ENCODE results near the gene WSB1.

Gene WSB1

GRCh38 chr17:27362503-27362902 lies 68.6 kb downstream of the WSB1 start:
- no peak for DNase-seq (ENCODE audit: low read depth)
- H3K4me3 ChIP-seq (ENCODE audit: control insufficient read depth, low read depth, low read length): no peak overlapping the region
- TF ChIP-seq, protein P1, sequence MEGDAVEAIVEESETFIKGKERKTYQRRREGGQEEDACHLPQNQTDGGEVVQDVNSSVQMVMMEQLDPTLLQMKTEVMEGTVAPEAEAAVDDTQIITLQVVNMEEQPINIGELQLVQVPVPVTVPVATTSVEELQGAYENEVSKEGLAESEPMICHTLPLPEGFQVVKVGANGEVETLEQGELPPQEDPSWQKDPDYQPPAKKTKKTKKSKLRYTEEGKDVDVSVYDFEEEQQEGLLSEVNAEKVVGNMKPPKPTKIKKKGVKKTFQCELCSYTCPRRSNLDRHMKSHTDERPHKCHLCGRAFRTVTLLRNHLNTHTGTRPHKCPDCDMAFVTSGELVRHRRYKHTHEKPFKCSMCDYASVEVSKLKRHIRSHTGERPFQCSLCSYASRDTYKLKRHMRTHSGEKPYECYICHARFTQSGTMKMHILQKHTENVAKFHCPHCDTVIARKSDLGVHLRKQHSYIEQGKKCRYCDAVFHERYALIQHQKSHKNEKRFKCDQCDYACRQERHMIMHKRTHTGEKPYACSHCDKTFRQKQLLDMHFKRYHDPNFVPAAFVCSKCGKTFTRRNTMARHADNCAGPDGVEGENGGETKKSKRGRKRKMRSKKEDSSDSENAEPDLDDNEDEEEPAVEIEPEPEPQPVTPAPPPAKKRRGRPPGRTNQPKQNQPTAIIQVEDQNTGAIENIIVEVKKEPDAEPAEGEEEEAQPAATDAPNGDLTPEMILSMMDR (conservative IDR thresholded peaks at IDR 0.05; ENCODE audit: control insufficient read depth, insufficient read depth, low read depth, low read length): no peak

DNA sequence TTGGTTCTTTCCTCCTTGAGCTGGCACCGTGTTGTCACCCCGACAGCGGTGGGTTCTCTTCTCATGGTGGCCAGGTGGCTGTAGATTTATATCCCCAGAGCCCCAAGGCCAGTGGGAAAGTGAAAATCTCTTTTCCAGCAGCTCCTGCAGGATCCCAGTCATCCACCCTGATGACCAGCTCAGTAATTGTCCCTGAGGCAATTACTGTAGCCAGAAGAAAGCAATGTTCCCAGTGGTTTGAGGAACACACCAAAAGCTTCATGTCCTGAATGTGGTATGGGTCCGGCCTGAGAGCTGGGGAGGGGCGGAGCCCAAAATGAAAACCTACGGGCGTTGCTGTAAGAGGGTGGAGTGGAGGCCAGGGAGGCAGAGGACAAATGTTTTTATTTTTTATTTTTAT lies 69.0 kb downstream of the WSB1 start:
- DNase-seq (ENCODE audit: low read depth): no peak
- no peak overlapping the region for H3K4me3 ChIP-seq (ENCODE audit: control insufficient read depth, low read depth, low read length)
- TF ChIP-seq, protein P1 (conservative IDR thresholded peaks at IDR 0.05; ENCODE audit: control insufficient read depth, insufficient read depth, low read depth, low read length): no peak

- DNase-seq (ENCODE audit: low read depth): no peak
- H3K4me3 ChIP-seq (ENCODE audit: control insufficient read depth, low read depth, low read length): no peak overlapping the region
- TF ChIP-seq, protein P1 (conservative IDR thresholded peaks at IDR 0.05; ENCODE audit: control insufficient read depth, insufficient read depth, low read depth, low read length): no peak
These were observed 69.4 kb downstream of the WSB1 start for GRCh38 chr17:27363326-27363725.

Data from fibroblast of mammary gland (primary cell).